Fibroblast of lung (primary cell): Measurements from ENCODE around the gene TYRP1. TPM values are rescaled to one million over a fixed set of nuclear protein-coding genes. Genes with fewer than 3 reads are reported as not detected.
"Not testable (repeated sequence)": the region's sequence is repeated elsewhere in the genome, so short reads cannot be mapped to it uniquely, and the experiment has no call there.

Experiments
- DNase-seq, 2 donors: peaks; one replicate each; pipeline versions ENCODE4 v3.0.0 to v3.0.0-alpha.2; 2010; ENCODE audit warnings: low read depth in 2 of 2
- H2AFZ ChIP-seq: 2 replicates; pipeline ENCODE4 v1.5.1; 2012; ENCODE audit warnings: low read length, control low read depth, inconsistent platforms
- H3K27ac ChIP-seq: 2 replicates; pipeline ENCODE4 v1.5.1; 2011; ENCODE audit warnings: low read length, control low read depth; ENCODE audit not compliant: insufficient read depth
- H3K27me3 ChIP-seq: 2 replicates; pipeline ENCODE4 v1.5.1; 2011; ENCODE audit warnings: mild to moderate bottlenecking, low read length; ENCODE audit not compliant: control insufficient read depth, insufficient read depth
- H3K36me3 ChIP-seq: 2 replicates; pipeline ENCODE4 v1.5.1; 2011; ENCODE audit warnings: low read length; ENCODE audit not compliant: control insufficient read depth, insufficient read depth
- H3K4me1 ChIP-seq: 2 replicates; pipeline ENCODE4 v1.5.1; 2011; ENCODE audit warnings: low read length; ENCODE audit not compliant: control insufficient read depth, insufficient read depth; ENCODE audit errors: extremely low read depth
- H3K4me2 ChIP-seq: 2 replicates; pipeline ENCODE4 v1.5.1; 2011; ENCODE audit warnings: low read length, control low read depth; ENCODE audit not compliant: insufficient read depth; ENCODE audit errors: extremely low read depth
- H3K4me3 ChIP-seq, 4 experiments: fragments of 200-600 bp in 1 of 4; sonication (generic) in 1 of 4; replicated peaks in 1 of 4; 2 replicates each; pipeline ENCODE4 v1.5.1; 2011 to 2016; ENCODE audit warnings: low read length in 4 of 4, low read depth in 3 of 4, mild to moderate bottlenecking in 3 of 4, control low read depth in 2 of 4, inconsistent platforms in 1 of 4, mixed read lengths in 1 of 4; ENCODE audit not compliant: insufficient read depth in 1 of 4; ENCODE audit errors: control extremely low read depth in 1 of 4
- H3K79me2 ChIP-seq: 2 replicates; pipeline ENCODE4 v1.5.1; 2012; ENCODE audit warnings: mild to moderate bottlenecking, low read length, inconsistent platforms; ENCODE audit not compliant: control insufficient read depth, insufficient read depth
- H3K9ac ChIP-seq: 2 replicates; pipeline ENCODE4 v1.5.1; 2011; ENCODE audit warnings: mild to moderate bottlenecking, low read length, control low read depth; ENCODE audit not compliant: insufficient read depth
- H3K9me3 ChIP-seq: 2 replicates; pipeline ENCODE4 v1.5.1; 2012; ENCODE audit warnings: low read depth, low read length; ENCODE audit not compliant: control insufficient read depth, insufficient read depth
- H4K20me1 ChIP-seq: 2 replicates; pipeline ENCODE4 v1.5.1; 2011; ENCODE audit warnings: low read length; ENCODE audit not compliant: control insufficient read depth, insufficient read depth; ENCODE audit errors: extremely low read depth
- CTCF ChIP-seq, 2 donors: IDR thresholded peaks in 1 of 2; conservative IDR thresholded peaks in 1 of 2; 1 replicate in 1 of 2; 2 replicates in 1 of 2; pipeline ENCODE4 v1.5.1; 2011 to 2012; ENCODE audit warnings: low read length in 2 of 2, control low read depth in 1 of 2, inconsistent platforms in 1 of 2, low read depth in 1 of 2, mild to moderate bottlenecking in 1 of 2
- EZH2 ChIP-seq: IDR thresholded peaks from 2 replicates; pipeline ENCODE4 v1.5.1; 2012; ENCODE audit warnings: low read length, control low read depth, mild to moderate bottlenecking; ENCODE audit errors: missing control alignments
- polyA plus RNA-seq, 2 donors: library from polyadenylated mRNA; depleted of rRNA in 1 of 2; stranded (reverse) in 1 of 2; unstranded in 1 of 2; fragments of >200 nt; gene quantifications; 2 replicates each; pipeline ENCODE4 v1.2.1, GENCODE V29; 2011 to 2012; ENCODE audit warnings: missing spikeins in 1 of 2
- total RNA-seq: library from RNA; depleted of rRNA; stranded (reverse); fragments of >200 nt; gene quantifications from 2 replicates; pipeline ENCODE4 v1.2.1, GENCODE V29; 2014

The TYRP1 gene
- total and polyA plus RNA-seq, 2 donors (not counting 1 experiment from before 2014, with no cell fraction given): 0.11 to 0.17 TPM

GRCh38 chr9:12670006-12670405, 23.2 kb upstream of the TYRP1 start:
- Histone ChIP-seq H3K9ac (no peak overlapping the region), H2AFZ (no peak overlapping the region), H3K36me3 (no peaks in the 10 kb centered on the region), H3K4me3 (no peak overlapping the region), H3K4me2 (no peak overlapping the region), H3K4me1 (no peaks in the 10 kb centered on the region), H3K27me3 (no peaks in the 10 kb centered on the region), H3K27ac (no peak overlapping the region), H4K20me1 (no peaks in the 10 kb centered on the region), H3K79me2 (no peaks in the 10 kb centered on the region), H3K9me3 (no peaks in the 10 kb centered on the region)
- TF ChIP-seq CTCF (conservative IDR thresholded peaks at IDR 0.05 in 1 of 2, IDR thresholded peaks at IDR 0.05 in 1 of 2; ENCODE audit: low read depth in 1 of 2, low read length in 2 of 2) (no peak), EZH2 (no peak)
- DNase-seq: no peak

- Histone ChIP-seq H3K27ac (no peak overlapping the region), H4K20me1 (no peaks in the 10 kb centered on the region), H3K4me3 (no peak overlapping the region), H3K36me3 (no peaks in the 10 kb centered on the region), H3K4me2 (no peak overlapping the region), H3K4me1 (no peaks in the 10 kb centered on the region), H3K27me3 (no peaks in the 10 kb centered on the region), H3K79me2 (no peaks in the 10 kb centered on the region), H3K9ac (no peak overlapping the region), H3K9me3 (no peaks in the 10 kb centered on the region), H2AFZ (no peak overlapping the region)
- DNase-seq: no peak
- no peak for TF ChIP-seq EZH2
- TF ChIP-seq CTCF (conservative IDR thresholded peaks at IDR 0.05 in 1 of 2, IDR thresholded peaks at IDR 0.05 in 1 of 2; ENCODE audit: low read depth in 1 of 2, low read length in 2 of 2): no peak
These were observed 18.2 kb upstream of the TYRP1 start for GRCh38 chr9:12674961-12675360.

GRCh38 chr9:12677462-12678126, 15.6 kb upstream of the TYRP1 start:
- not testable (repeated sequence) for H3K4me3 ChIP-seq, H3K27me3 ChIP-seq, H3K9me3 ChIP-seq, H3K4me1 ChIP-seq, H4K20me1 ChIP-seq, H3K27ac ChIP-seq, H3K4me2 ChIP-seq, H2AFZ ChIP-seq, H3K9ac ChIP-seq, H3K79me2 ChIP-seq, H3K36me3 ChIP-seq, DNase-seq
